Neural progenitor cell (in vitro differentiated cells): ENCODE measurements around the gene BAX.

ENCODE experiments used
- EZH2phosphoT487 ChIP-seq: fragments of 200-600 bp; sonication (generic); IDR thresholded peaks from 2 replicates; pipeline ENCODE4 v1.6.1; 2017; ENCODE audit warnings: antibody characterized with exemption
- TF ChIP-seq, protein P1 (sequence below): fragments of 200-600 bp; sonication (generic); IDR thresholded peaks from 2 replicates; pipeline ENCODE4 v1.5.1; 2017; ENCODE audit warnings: antibody characterized with exemption, mild to moderate bottlenecking

GRCh38 chr19:49004133-49004532, 49.5 kb downstream of the BAX start:
- no peak for TF ChIP-seq EZH2phosphoT487
- TF ChIP-seq, protein P1, sequence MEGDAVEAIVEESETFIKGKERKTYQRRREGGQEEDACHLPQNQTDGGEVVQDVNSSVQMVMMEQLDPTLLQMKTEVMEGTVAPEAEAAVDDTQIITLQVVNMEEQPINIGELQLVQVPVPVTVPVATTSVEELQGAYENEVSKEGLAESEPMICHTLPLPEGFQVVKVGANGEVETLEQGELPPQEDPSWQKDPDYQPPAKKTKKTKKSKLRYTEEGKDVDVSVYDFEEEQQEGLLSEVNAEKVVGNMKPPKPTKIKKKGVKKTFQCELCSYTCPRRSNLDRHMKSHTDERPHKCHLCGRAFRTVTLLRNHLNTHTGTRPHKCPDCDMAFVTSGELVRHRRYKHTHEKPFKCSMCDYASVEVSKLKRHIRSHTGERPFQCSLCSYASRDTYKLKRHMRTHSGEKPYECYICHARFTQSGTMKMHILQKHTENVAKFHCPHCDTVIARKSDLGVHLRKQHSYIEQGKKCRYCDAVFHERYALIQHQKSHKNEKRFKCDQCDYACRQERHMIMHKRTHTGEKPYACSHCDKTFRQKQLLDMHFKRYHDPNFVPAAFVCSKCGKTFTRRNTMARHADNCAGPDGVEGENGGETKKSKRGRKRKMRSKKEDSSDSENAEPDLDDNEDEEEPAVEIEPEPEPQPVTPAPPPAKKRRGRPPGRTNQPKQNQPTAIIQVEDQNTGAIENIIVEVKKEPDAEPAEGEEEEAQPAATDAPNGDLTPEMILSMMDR: no peak
